Gastrocnemius medialis (tissue), 4 donors: Measurements from ENCODE around the gene MYL3. TPM values are rescaled to one million over a fixed set of nuclear protein-coding genes. Genes with fewer than 3 reads are reported as not detected.

ENCODE experiments used
- ATAC-seq, 2 donors: fragments of 150-250 bp; one replicate each; pipeline ENCODE4 v1.9.1; 2016
- DNase-seq, 2 donors: peaks; one replicate each; pipeline ENCODE4 v3.0.0-alpha.2; 2019
- H3K27ac ChIP-seq, 4 donors: fragments of 200-600 bp; sonication (generic); 1 replicate in 1 of 4; 2 replicates in 3 of 4; pipeline ENCODE4 v1.5.1; 2016 to 2018; ENCODE audit warnings: mild to moderate bottlenecking in 2 of 4, moderate library complexity in 1 of 4
- H3K27me3 ChIP-seq, 3 donors: fragments of 200-600 bp; sonication (generic) in 2 of 3; 1 replicate in 1 of 3; 2 replicates in 2 of 3; pipeline versions ENCODE4 v1.5.1 to v1.6.0; 2016 to 2019; ENCODE audit warnings: mild to moderate bottlenecking in 1 of 3, moderate library complexity in 1 of 3
- H3K36me3 ChIP-seq, 2 donors: fragments of 200-600 bp; sonication (generic) in 1 of 2; one replicate each; pipeline ENCODE4 v1.5.1; 2017 to 2018
- H3K4me1 ChIP-seq, 2 donors: fragments of 200-600 bp; sonication (generic) in 1 of 2; one replicate each; pipeline ENCODE4 v1.5.1; 2016 to 2017; ENCODE audit warnings: mild to moderate bottlenecking in 2 of 2
- H3K4me3 ChIP-seq, 4 donors: fragments of 200-600 bp; sonication (generic) in 3 of 4; 1 replicate in 1 of 4; 2 replicates in 3 of 4; pipeline ENCODE4 v1.5.1; 2016 to 2019; ENCODE audit warnings: mild to moderate bottlenecking in 2 of 4
- H3K9me3 ChIP-seq, 3 donors: fragments of 200-600 bp; sonication (generic) in 2 of 3; 1 replicate in 1 of 3; 2 replicates in 2 of 3; pipeline ENCODE4 v1.5.1; 2016 to 2019
- POLR2A ChIP-seq, 2 donors: fragments of 450-650 bp; IDR thresholded peaks; one replicate each; pipeline ENCODE4 v1.6.1; 2017; ENCODE audit warnings: antibody characterized with exemption in 2 of 2, mild to moderate bottlenecking in 2 of 2, moderate library complexity in 2 of 2
- in situ Hi-C, 4 donors: fragments of 200-750 bp; cut with MboI; loops; one replicate each; pipeline versions ENCODE4 v1.15.0 to v1.8.0; 2017; ENCODE audit warnings: low sequenced_read_pairs in 4 of 4
- intact Hi-C: fragments of 100-400 bp; cut with DNase I; formaldehyde crosslinking; loops from one replicate; pipeline ENCODE4 v1.15.1; 2023; ENCODE audit warnings: low total_unique reads
- total RNA-seq, 4 donors: library from RNA; depleted of rRNA; stranded (reverse); fragments of >200 nt; gene quantifications; one replicate each; pipeline versions ENCODE4 v1.1.0 to v1.2.3, GENCODE V29; 2016
- TF ChIP-seq, protein P1 (sequence below), 5 experiments: fragments of 450-650 bp in 3 of 5; fragments of 200-600 bp in 2 of 5; sonication (generic) in 2 of 5; IDR thresholded peaks in 4 of 5; conservative IDR thresholded peaks in 1 of 5; 1 replicate in 4 of 5; 2 replicates in 1 of 5; pipeline ENCODE4 v1.5.1; 2016 to 2019; ENCODE audit warnings: antibody characterized with exemption in 5 of 5, mild to moderate bottlenecking in 3 of 5, moderate library complexity in 3 of 5

MYL3 gene
- total RNA-seq, 4 donors from 2014 or later: 42.5 to 544 (median 281) TPM

DNA sequence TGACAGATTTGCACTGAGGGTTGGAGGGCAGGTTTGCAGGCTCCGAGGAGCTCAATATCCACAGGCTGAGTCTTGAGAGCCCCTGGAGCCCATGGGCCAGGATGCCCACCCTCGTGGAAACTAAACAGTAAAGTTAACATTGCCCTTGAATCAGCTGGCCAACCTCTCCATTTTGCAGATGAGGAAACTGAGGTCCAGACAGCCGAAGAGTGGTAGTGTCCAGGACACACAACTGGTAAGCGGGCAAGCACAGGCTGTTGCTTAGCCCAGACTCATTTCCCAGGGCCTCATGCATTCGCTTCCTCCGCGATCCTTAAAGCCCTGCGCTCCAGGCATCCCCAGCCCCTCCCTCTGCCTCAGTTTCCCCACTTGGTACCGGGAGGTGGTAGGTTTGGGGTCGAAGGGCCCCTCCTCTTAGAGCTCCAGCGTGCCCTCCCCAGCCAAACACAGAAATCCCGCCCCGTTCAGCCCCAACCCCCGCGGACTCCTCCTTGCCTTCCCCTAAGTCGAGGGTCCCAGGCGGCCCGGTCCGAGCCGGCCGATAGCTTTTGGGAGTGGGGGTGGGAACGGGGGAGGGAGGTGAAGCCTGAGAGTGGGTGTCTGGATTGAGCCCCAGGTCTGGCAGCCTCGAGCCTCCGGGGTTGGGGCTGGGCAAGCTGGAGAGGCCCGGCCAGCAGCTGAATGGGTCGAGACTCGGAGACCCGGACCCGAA is 17.8 kb upstream of the MYL3 start:
- intact Hi-C loops (no loop called here), in situ Hi-C loops (no loop called here)
- H3K36me3 ChIP-seq: no peaks in the 10 kb centered on the region
- peak overlapping the region; percentile 57 to 66 (median 62) for H3K4me3 ChIP-seq
- peaks cover 5 to 17% of the 10 kb centered on the region in 2 donors for H3K4me1 ChIP-seq
- H3K9me3 ChIP-seq: no peaks in the 10 kb centered on the region
- TF ChIP-seq, protein P1, sequence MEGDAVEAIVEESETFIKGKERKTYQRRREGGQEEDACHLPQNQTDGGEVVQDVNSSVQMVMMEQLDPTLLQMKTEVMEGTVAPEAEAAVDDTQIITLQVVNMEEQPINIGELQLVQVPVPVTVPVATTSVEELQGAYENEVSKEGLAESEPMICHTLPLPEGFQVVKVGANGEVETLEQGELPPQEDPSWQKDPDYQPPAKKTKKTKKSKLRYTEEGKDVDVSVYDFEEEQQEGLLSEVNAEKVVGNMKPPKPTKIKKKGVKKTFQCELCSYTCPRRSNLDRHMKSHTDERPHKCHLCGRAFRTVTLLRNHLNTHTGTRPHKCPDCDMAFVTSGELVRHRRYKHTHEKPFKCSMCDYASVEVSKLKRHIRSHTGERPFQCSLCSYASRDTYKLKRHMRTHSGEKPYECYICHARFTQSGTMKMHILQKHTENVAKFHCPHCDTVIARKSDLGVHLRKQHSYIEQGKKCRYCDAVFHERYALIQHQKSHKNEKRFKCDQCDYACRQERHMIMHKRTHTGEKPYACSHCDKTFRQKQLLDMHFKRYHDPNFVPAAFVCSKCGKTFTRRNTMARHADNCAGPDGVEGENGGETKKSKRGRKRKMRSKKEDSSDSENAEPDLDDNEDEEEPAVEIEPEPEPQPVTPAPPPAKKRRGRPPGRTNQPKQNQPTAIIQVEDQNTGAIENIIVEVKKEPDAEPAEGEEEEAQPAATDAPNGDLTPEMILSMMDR (IDR thresholded peaks at IDR 0.05 in 4 of 5, conservative IDR thresholded peaks at IDR 0.05 in 1 of 5): no peak
- no peak for TF ChIP-seq POLR2A (IDR thresholded peaks at IDR 0.05)
- no peak for ATAC-seq
- no peak for DNase-seq
- peaks cover 7 to 34% (median 19%) of the 10 kb centered on the region in 3 donors for H3K27me3 ChIP-seq
- peak overlapping the region; percentile 63 to 73 (median 71) for H3K27ac ChIP-seq

DNA sequence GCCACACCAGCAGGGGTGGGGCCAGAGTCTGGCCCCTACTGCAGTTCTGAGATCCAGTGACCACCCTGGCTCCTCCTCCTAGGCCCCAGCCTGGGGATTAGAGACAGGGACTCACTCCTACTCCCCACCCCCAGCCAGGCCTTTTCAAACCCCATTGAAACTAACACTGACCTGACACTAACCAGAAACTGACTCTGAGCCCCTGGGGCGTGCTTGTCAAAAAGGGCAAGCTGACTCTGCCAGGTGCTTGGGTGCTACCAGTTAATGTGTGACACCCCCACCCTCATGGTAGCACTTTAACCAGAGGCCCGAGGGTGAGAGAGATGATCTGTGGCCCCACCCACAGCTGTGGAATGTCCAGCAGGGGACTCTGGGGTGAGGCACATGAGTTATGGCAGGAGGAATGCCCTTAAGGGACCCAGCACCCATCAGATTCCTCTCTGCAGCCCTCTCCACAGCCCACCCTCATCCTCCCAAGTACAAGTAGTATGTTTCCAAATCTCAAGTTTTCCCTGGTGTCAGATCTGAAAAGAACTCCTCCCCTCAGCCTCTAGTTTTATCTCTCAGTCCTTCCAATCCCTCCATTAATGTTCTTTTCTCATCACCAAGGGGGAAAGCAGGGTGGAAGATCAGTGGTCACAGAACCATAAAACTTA is 15.7 kb upstream of the MYL3 start:
- Histone ChIP-seq H3K27me3 (peaks cover 7 to 29% (median 19%) of the 10 kb centered on the region in 3 donors), H3K36me3 (no peaks in the 10 kb centered on the region), H3K4me1 (peaks cover 12 to 17% of the 10 kb centered on the region in 2 donors), H3K9me3 (no peaks in the 10 kb centered on the region), H3K4me3 (no peak overlapping the region), H3K27ac (no peak overlapping the region)
- DNase-seq: no peak
- TF ChIP-seq, protein P1 (IDR thresholded peaks at IDR 0.05 in 4 of 5, conservative IDR thresholded peaks at IDR 0.05 in 1 of 5): no peak
- ATAC-seq: no peak
- in situ Hi-C loops (no loop called here), intact Hi-C loops (no loop called here)

DNA sequence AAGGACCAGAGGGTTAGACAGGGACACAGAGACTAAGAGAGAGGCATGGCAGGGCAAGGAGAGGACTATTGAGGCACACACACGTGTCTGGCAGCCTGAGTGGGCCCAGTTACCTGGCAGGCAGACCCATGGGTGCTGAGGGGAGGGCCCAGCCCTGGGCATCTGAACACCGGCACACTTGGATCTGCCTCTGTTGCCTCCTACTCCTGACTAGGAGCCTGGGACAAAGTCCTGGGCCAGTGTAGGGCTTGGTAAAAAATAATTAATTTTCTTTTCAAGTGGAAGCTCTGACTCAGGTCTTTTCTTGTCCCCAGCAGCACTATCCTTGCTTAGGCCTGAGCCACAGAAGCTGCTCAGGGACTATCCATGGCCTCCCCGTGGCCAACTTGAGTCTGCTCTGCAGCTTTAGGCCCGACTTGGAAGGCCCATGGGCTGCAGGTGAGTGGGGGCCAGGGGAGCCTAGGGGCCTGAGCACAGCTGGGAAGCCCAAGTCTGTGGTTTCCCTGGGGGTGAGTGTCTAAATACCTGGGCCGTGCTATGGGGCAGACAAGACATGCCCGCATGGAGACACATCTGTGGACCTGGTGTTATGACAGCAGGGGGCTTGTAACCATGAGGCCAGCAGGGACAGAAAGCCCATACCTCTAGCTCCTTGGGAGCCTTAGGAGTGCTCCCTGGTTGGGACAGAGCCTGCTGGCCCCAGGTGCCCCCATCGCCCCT is 14.3 kb upstream of the MYL3 start, which contains the start of gene PTH1R:
Gene PTH1R, plus strand, starts transcription at position 316 of the 720 bp plus-strand sequence. CDS start 5,839 bp downstream, outside the sequence.
- in situ Hi-C loops (no loop called here), intact Hi-C loops (no loop called here)
- peaks cover 3 to 18% (median 14%) of the 10 kb centered on the region in 3 donors for H3K27me3 ChIP-seq
- H3K9me3 ChIP-seq: no peaks in the 10 kb centered on the region
- H3K27ac ChIP-seq: no peak within 1 kb of the TSS
- H3K4me3 ChIP-seq: no peak within 1 kb of the TSS
- ATAC-seq (no peak), DNase-seq (no peak)
- peaks cover 12 to 19% of the 10 kb centered on the region in 2 donors for H3K4me1 ChIP-seq
- no peak for TF ChIP-seq POLR2A (IDR thresholded peaks at IDR 0.05)
- TF ChIP-seq, protein P1 (IDR thresholded peaks at IDR 0.05 in 4 of 5, conservative IDR thresholded peaks at IDR 0.05 in 1 of 5): no peak
- H3K36me3 ChIP-seq: no peaks in the 10 kb centered on the region

DNA sequence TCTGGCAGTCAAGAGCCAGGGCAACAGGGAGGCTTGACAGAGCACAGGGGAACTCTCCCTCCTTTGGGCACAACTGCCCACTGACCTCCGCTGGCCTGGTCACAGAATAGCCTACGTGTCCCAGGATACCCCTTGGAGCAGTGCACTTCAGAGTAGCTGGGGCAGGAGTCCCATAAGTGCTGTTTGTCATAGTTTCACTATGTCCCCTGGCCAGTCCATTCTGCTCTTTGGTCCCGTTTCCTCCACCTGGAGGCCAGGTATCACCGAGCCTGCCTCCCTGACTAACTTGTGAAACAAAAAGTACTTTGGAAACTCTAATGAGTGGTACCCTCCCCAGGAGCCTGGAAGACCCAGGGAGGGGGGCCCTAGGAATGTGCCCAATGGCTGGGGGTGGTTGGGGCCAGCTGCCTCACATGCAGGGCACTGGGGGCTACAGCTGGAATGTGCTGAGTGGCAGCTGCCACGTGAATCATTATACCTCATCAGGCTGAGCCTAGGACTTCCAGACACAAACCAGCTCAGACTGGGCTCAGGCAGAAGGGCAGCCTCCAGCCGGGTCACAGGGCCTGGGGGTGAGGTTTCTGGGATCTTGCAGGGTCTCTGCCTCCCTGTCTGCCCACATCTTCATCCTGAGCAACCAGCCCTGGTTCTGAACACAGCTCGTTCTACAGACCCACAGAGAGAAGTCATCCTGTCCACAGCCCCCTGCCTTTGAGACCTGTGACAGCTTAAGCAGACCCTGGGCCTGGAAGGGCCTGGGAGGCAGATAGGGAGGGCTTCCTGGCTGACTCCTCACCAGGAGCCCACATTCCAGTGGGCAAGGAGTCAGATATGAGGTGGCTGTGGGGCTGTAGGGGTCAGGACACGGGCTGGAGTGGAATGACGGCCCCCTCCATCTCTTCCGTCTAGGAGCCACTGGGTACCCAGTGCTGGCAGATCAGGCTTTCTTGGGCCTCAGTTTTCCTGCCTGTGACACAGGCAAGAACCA is 13.4 kb upstream of the MYL3 start:
- H3K4me1 ChIP-seq: peaks cover 5 to 18% of the 10 kb centered on the region in 2 donors
- TF ChIP-seq, protein P1 (IDR thresholded peaks at IDR 0.05 in 4 of 5, conservative IDR thresholded peaks at IDR 0.05 in 1 of 5): no peak
- TF ChIP-seq POLR2A (IDR thresholded peaks at IDR 0.05): no peak
- ATAC-seq (no peak), DNase-seq (no peak)
- intact Hi-C loops (no loop called here), in situ Hi-C loops (no loop called here)
- H3K27ac ChIP-seq: no peak overlapping the region
- H3K4me3 ChIP-seq: no peak overlapping the region
- H3K36me3 ChIP-seq: no peaks in the 10 kb centered on the region
- peaks cover 0 to 9% (median 9%) of the 10 kb centered on the region in 3 donors for H3K27me3 ChIP-seq
- no peaks in the 10 kb centered on the region for H3K9me3 ChIP-seq
